ENCODE results near the gene GLIS1.

- TF ChIP-seq POLR2AphosphoS5 (IDR thresholded peaks at IDR 0.05; ENCODE audit: low read depth, low read length) (no peak), CTCF (IDR thresholded peaks at IDR 0.05; ENCODE audit: control extremely low read depth in 1 of 3, insufficient read depth in 1 of 3, low read depth in 1 of 3, low read length in 3 of 3) (no peak), CHD1 (IDR thresholded peaks at IDR 0.05; ENCODE audit: low read depth, low read length) (no peak), TCF12 (IDR thresholded peaks at IDR 0.05; ENCODE audit: low read depth, low read length) (no peak), USF2 (IDR thresholded peaks at IDR 0.05; ENCODE audit: low read length) (no peak), RXRA (IDR thresholded peaks at IDR 0.05; ENCODE audit: insufficient read depth, low read depth, low read length) (no peak), JUND (IDR thresholded peaks at IDR 0.05; ENCODE audit: low read length) (no peak), EZH2 (IDR thresholded peaks at IDR 0.05; ENCODE audit: low read depth, low read length, severe bottlenecking) (no peak)
Measured at GRCh38 chr1:53598966-53599365, 140.0 kb downstream of the GLIS1 start.

Data from H1 (cell line).